HEK293T (cell line): ENCODE measurements around the gene PXN.
"Not testable (repeated sequence)": the region's sequence is repeated elsewhere in the genome, so short reads cannot be mapped to it uniquely, and the experiment has no call there.

Experiments used
- CTCF ChIA-PET: fragments of 350-600 bp; formaldehyde crosslinking; extraction: SDS; loops from one replicate; lab custom pipeline; 2021; ENCODE audit warnings: antibody characterized with exemption, inconsistent platforms; lab: Yijun Ruan, JAX
- POLR2A ChIA-PET: fragments of 350-600 bp; formaldehyde crosslinking; extraction: SDS; loops from one replicate; lab custom pipeline; 2020; ENCODE audit warnings: antibody characterized with exemption, inconsistent platforms; lab: Yijun Ruan, JAX
- DNase-seq: peaks from one replicate; pipeline ENCODE4 v3.0.0; 2012; ENCODE audit warnings: mixed read lengths; ENCODE audit errors: extremely low spot score
- ARNT ChIP-seq: fragments of 450-650 bp; IDR thresholded peaks from 2 replicates; pipeline ENCODE4 v1.6.1; 2017; ENCODE audit warnings: mild to moderate bottlenecking
- BHLHE40 ChIP-seq: fragments of 450-650 bp; IDR thresholded peaks from 2 replicates; pipeline ENCODE4 v1.6.1; 2016; ENCODE audit warnings: mild to moderate bottlenecking, moderate library complexity, borderline replicate concordance
- CTBP1 ChIP-seq: fragments of 450-650 bp; IDR thresholded peaks from 2 replicates; pipeline ENCODE4 v1.6.1; 2016; ENCODE audit warnings: borderline replicate concordance
- ELF4 ChIP-seq: fragments of 450-650 bp; IDR thresholded peaks from 2 replicates; pipeline ENCODE4 v1.6.1; 2017; ENCODE audit warnings: antibody characterized with exemption
- FOXA1 ChIP-seq: fragments of 450-650 bp; IDR thresholded peaks from 2 replicates; pipeline ENCODE4 v1.6.1; 2016; ENCODE audit warnings: mild to moderate bottlenecking
- FOXK2 ChIP-seq: fragments of 450-650 bp; IDR thresholded peaks from 2 replicates; pipeline ENCODE4 v1.6.1; 2016; ENCODE audit warnings: mild to moderate bottlenecking
- FOXM1 ChIP-seq: fragments of 450-650 bp; IDR thresholded peaks from 2 replicates; pipeline ENCODE4 v1.6.1; 2017; ENCODE audit warnings: mild to moderate bottlenecking, borderline replicate concordance
- HDGF ChIP-seq: fragments of 450-650 bp; IDR thresholded peaks from 2 replicates; pipeline ENCODE4 v1.6.1; 2017; ENCODE audit warnings: antibody characterized with exemption, borderline replicate concordance
- L3MBTL2 ChIP-seq: fragments of 450-650 bp; conservative IDR thresholded peaks from 2 replicates; pipeline ENCODE4 v1.6.1; 2016; ENCODE audit warnings: mild to moderate bottlenecking
- LEF1 ChIP-seq: fragments of 450-650 bp; IDR thresholded peaks from 2 replicates; pipeline ENCODE4 v1.6.1; 2017; ENCODE audit warnings: mild to moderate bottlenecking, borderline replicate concordance
- NFRKB ChIP-seq: fragments of 450-650 bp; IDR thresholded peaks from 2 replicates; pipeline ENCODE4 v1.6.1; 2016; ENCODE audit warnings: mild to moderate bottlenecking, moderate library complexity
- PKNOX1 ChIP-seq: fragments of 450-650 bp; IDR thresholded peaks from 2 replicates; pipeline ENCODE4 v1.6.1; 2016
- SP1 ChIP-seq: fragments of 450-650 bp; IDR thresholded peaks from 2 replicates; pipeline ENCODE4 v1.6.1; 2017
- SUZ12 ChIP-seq: fragments of 450-650 bp; IDR thresholded peaks from 2 replicates; pipeline ENCODE4 v1.6.1; 2016; ENCODE audit warnings: mild to moderate bottlenecking
- TARDBP ChIP-seq: fragments of 450-650 bp; IDR thresholded peaks from 2 replicates; pipeline ENCODE4 v1.6.1; 2016
- ZNF384 ChIP-seq: fragments of 450-650 bp; IDR thresholded peaks from 2 replicates; pipeline ENCODE4 v1.6.1; 2016

The PXN gene

GRCh38 chr12:120260607-120261006 lies 4.9 kb downstream of the PXN start:
- ChIA-PET CTCF (interaction anchor here (5.4 to 12.9 kb wide), 2 partner anchors 25 to 32 kb away, joined by 31 to 222 read pairs; no protein-coding TSS in a partner anchor), POLR2A (interaction anchor here (8.3 to 9.4 kb wide), 3 partner anchors 31 to 59 kb away, joined by 72 to 139 read pairs (median 115); partner anchors contain the start of genes RNU4-1, RNU4-2 and RPLP0)
- no peak for TF ChIP-seq ARNT
- TF ChIP-seq CTBP1 = no peak
- TF ChIP-seq ELF4 = no peak
- no peak for TF ChIP-seq PKNOX1
- TF ChIP-seq TARDBP = no peak
- no peak for TF ChIP-seq SP1
- no peak for TF ChIP-seq FOXM1
- TF ChIP-seq LEF1 = no peak
- no peak for DNase-seq

GRCh38 chr12:120259418-120260202 lies 5.9 kb downstream of the PXN start:
- TF ChIP-seq CTBP1 (no peak), HDGF (no peak), FOXK2 (no peak), L3MBTL2 (no peak), ARNT (no peak), LEF1 (no peak), SP1 (no peak), ELF4 (no peak), SUZ12 (no peak), NFRKB (no peak), FOXA1 (no peak)
- DNase-seq = no peak
- ChIA-PET POLR2A (interaction anchor here (8.6 kb wide), 1 partner anchor 58 kb away, joined by 72 read pairs; the partner anchor contains the start of gene RPLP0), CTCF (interaction anchor here (5.4 to 12.9 kb wide), 2 partner anchors 24 to 31 kb away, joined by 31 to 222 read pairs; no protein-coding TSS in a partner anchor)

GRCh38 chr12:120258323-120258896 lies 7.1 kb downstream of the PXN start:
- ChIA-PET POLR2A (interaction anchor here (0.7 kb wide), 1 partner anchor 57 kb away, joined by 4 read pairs; no protein-coding TSS in a partner anchor), CTCF (interaction anchor here (0.6 to 2.7 kb wide), 4 partner anchors 8 to 30 kb away, joined by 3 to 15 read pairs (median 6); no protein-coding TSS in a partner anchor)
- no peak for TF ChIP-seq ARNT
- TF ChIP-seq BHLHE40 = no peak
- TF ChIP-seq FOXA1 = no peak
- TF ChIP-seq PKNOX1 = no peak
- TF ChIP-seq SP1 = no peak
- no peak for TF ChIP-seq ELF4
- TF ChIP-seq L3MBTL2 = no peak
- TF ChIP-seq FOXM1 = no peak
- no peak for TF ChIP-seq FOXK2
- no peak for TF ChIP-seq ZNF384
- TF ChIP-seq SUZ12 = no peak
- no peak for TF ChIP-seq HDGF
- TF ChIP-seq LEF1 = no peak
- no peak for TF ChIP-seq NFRKB
- no peak for TF ChIP-seq TARDBP
- no peak for TF ChIP-seq CTBP1
- no peak for DNase-seq

GRCh38 chr12:120257041-120257821 lies 8.3 kb downstream of the PXN start:
- no peak for TF ChIP-seq NFRKB
- no peak for TF ChIP-seq FOXM1
- no peak for TF ChIP-seq LEF1
- no peak for TF ChIP-seq ARNT
- TF ChIP-seq HDGF = no peak
- TF ChIP-seq SUZ12 = no peak
- no peak for TF ChIP-seq FOXK2
- CTCF ChIA-PET = interaction anchor here (0.8 to 2.7 kb wide), 5 partner anchors 21 to 29 kb away, joined by 3 to 15 read pairs (median 4); no protein-coding TSS in a partner anchor
- POLR2A ChIA-PET = interaction anchor here (0.7 to 1.4 kb wide), 4 partner anchors 29 to 56 kb away, joined by 3 to 11 read pairs (median 4); partner anchors contain the start of genes RNU4-2 and RPLP0
- no peak for DNase-seq

- ChIA-PET CTCF (interaction anchor here (1.0 to 1.7 kb wide), 2 partner anchors 11 to 19 kb away, joined by 4 read pairs; partner anchors contain the start of gene PXN), POLR2A (interaction anchor here (0.7 to 2.3 kb wide), 4 partner anchors 9 to 53 kb away, joined by 3 to 9 read pairs (median 6); partner anchors contain the start of genes PXN, RNU4-2 and RPLP0)
- TF ChIP-seq FOXM1 (no peak), SUZ12 (no peak)
- no peak for DNase-seq
Measured at GRCh38 chr12:120254809-120255208, 10.7 kb downstream of the PXN start.

GRCh38 chr12:120253313-120253712 lies 12.2 kb downstream of the PXN start:
- ChIA-PET POLR2A (interaction anchor here (1.4 to 2.4 kb wide), 3 partner anchors 8 to 38 kb away, joined by 3 to 8 read pairs (median 7); partner anchors contain the start of gene RNU4-2), CTCF (interaction anchor here (1.8 kb wide), 1 partner anchor 18 kb away, joined by 7 read pairs; no protein-coding TSS in a partner anchor)
- DNase-seq = not testable (repeated sequence)
